Pulmonary artery endothelial cell (primary cell): ENCODE data around the gene STX4. TPM values are rescaled to one million over a fixed set of nuclear protein-coding genes. Genes with fewer than 3 reads are reported as not detected.

ENCODE experiments used
- DNase-seq: peaks from one replicate; pipeline ENCODE4 v3.0.0-alpha.2; 2011; ENCODE audit warnings: low read depth, low spot score
- total RNA-seq: library from RNA; depleted of rRNA; stranded (reverse); fragments of >200 nt; gene quantifications from 2 replicates; pipeline ENCODE4 v1.2.3, GENCODE V29; 2014

Gene STX4
- total RNA-seq, 1 donor from 2014 or later, result 32.0 TPM

GRCh38 chr16:31083556-31083955 is 50.2 kb downstream of the STX4 start:
- DNase-seq, result no peak

GRCh38 chr16:31083981-31084380 is 50.6 kb downstream of the STX4 start:
- DNase-seq, result no peak

- DNase-seq, result no peak
Observed at GRCh38 chr16:31084584-31085302, 51.4 kb downstream of the STX4 start.

GRCh38 chr16:31085411-31085810 is 52.1 kb downstream of the STX4 start:
- DNase-seq, result no peak

- no peak for DNase-seq
Observed at GRCh38 chr16:31085873-31086628, 52.7 kb downstream of the STX4 start.

GRCh38 chr16:31086629-31086906 is 53.2 kb downstream of the STX4 start:
- DNase-seq, result no peak

- no peak for DNase-seq
Observed at GRCh38 chr16:31087481-31087880, 54.1 kb downstream of the STX4 start.

- no peak for DNase-seq
Observed at GRCh38 chr16:31087971-31088370, 54.6 kb downstream of the STX4 start.

GRCh38 chr16:31088459-31089183 is 55.3 kb downstream of the STX4 start, which contains the start of gene PRSS53:
Gene PRSS53, minus strand, starts transcription at chr16:31088943. Its CDS starts 134 bp downstream, at chr16:31088809.
- no peak for DNase-seq

- no peak for DNase-seq
Observed at GRCh38 chr16:31089199-31089598, 55.8 kb downstream of the STX4 start.

Other genes starting within 250 kb of the STX4 start
- gene ZNF629, start 246.4 kb upstream of the STX4 start, total RNA-seq, result 6.1 and 7.8 TPM in 2 replicates
- gene BCL7C, start 139.5 kb upstream of the STX4 start, total RNA-seq, result 28.8 and 30.7 TPM in 2 replicates
- gene CTF1, start 136.9 kb upstream of the STX4 start, total RNA-seq, result 0.20 and 0.21 TPM in 2 replicates
- 27.0 and 29.7 TPM in 2 replicates for gene FBXL19, start 110.0 kb upstream of the STX4 start, total RNA-seq
- 12.4 and 19.5 TPM in 2 replicates for gene ORAI3, start 84.5 kb upstream of the STX4 start, total RNA-seq
- gene SETD1A, start 75.8 kb upstream of the STX4 start, total RNA-seq, result 2.2 and 2.4 TPM in 2 replicates
- 11.3 and 14.9 TPM in 2 replicates for gene HSD3B7, start 48.4 kb upstream of the STX4 start, total RNA-seq
- gene STX1B, start 22.9 kb upstream of the STX4 start, total RNA-seq, result 0.33 and 0.39 TPM in 2 replicates
- 6.8 and 9.2 TPM in 2 replicates for gene ZNF668, start 40.7 kb downstream of the STX4 start, total RNA-seq
- gene ZNF646, start 40.9 kb downstream of the STX4 start, total RNA-seq, result 13.8 and 14.1 TPM in 2 replicates
- gene PRSS53, start 55.4 kb downstream of the STX4 start, total RNA-seq, result 0.92 TPM in 2 replicates
- 53.6 and 78.7 TPM in 2 replicates for gene VKORC1, start 61.2 kb downstream of the STX4 start, total RNA-seq
- gene BCKDK, start 74.8 kb downstream of the STX4 start, total RNA-seq, result 19.8 and 20.2 TPM in 2 replicates
- 39.5 and 40.4 TPM in 2 replicates for gene KAT8, start 84.1 kb downstream of the STX4 start, total RNA-seq
- not detected in 2 replicates for gene PRSS8, start 102.2 kb downstream of the STX4 start, total RNA-seq
- 0.40 and 0.49 TPM in 2 replicates for gene PRSS36, start 116.5 kb downstream of the STX4 start, total RNA-seq
- gene FUS, start 146.6 kb downstream of the STX4 start, total RNA-seq, result 42.0 and 61.1 TPM in 2 replicates
- gene PYCARD, start 169.2 kb downstream of the STX4 start, total RNA-seq, result 68.2 and 81.8 TPM in 2 replicates
- 0.04 TPM in 1 of 2 replicates, not detected in the other for gene TRIM72, start 180.6 kb downstream of the STX4 start, total RNA-seq
- not detected in 2 replicates for gene PYDC1, start 183.6 kb downstream of the STX4 start, total RNA-seq
- not detected in 2 replicates for gene ITGAM, start 226.4 kb downstream of the STX4 start, total RNA-seq